ENCODE data around the gene COA3. TPM values are rescaled to one million over a fixed set of nuclear protein-coding genes. Genes with fewer than 3 reads are reported as not detected.

Gene COA3
- total RNA-seq, 4 donors from 2014 or later: 46.4 to 94.4 (median 80.3) TPM

DNA sequence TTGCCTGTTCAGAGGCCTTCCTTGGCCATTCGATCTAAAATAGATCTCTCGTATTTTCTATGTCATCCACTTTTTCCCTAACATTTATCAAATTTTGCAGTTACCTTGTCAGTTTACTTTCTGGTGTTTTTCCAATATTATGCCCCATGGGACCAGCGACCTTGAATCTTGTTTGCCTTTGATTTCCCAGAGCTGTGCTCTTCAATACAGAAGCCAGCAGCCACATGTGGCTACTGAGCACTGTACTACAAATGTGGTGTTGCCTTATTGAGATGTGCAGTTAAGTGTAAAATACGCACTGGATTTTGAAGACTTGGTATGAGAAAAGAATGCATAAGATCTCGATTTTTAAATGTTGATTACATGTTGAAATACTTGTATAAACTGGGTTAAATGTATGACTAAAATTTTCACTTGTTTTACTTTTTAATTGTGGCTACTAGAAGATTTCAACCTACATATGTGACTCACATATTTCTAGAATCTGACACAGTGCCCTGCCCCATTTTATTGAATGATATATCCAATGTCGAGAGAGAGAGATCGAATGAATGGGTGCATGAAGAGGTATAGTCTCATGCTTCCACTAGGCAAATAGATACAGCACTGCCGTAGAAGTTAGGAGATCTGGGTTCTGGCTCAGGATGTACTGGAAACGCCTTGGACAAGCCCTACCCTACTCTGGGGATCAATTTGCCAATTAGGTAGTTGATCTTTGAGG, 33.9 kb upstream of the COA3 start:
- peaks cover 9 to 15% of the 10 kb centered on the region in 2 donors for H3K36me3 ChIP-seq
- H3K4me1 ChIP-seq: peaks cover 13 to 15% of the 10 kb centered on the region in 2 donors
- H3K4me3 ChIP-seq (replicated peaks in 1 of 3): peak overlapping the region; percentile 74 to 91 (median 84)
- no peak for DNase-seq
- peak overlapping the region; percentile 57 to 80 (median 73) for H3K27ac ChIP-seq
- intact Hi-C loops (cut with DNase I): no loop called here
- WGBS, 2 donors: 51 to 54% methylated on average over 9 of the region's 9 CpGs
- H3K9me3 ChIP-seq: no peaks in the 10 kb centered on the region
- TF ChIP-seq, protein P1, sequence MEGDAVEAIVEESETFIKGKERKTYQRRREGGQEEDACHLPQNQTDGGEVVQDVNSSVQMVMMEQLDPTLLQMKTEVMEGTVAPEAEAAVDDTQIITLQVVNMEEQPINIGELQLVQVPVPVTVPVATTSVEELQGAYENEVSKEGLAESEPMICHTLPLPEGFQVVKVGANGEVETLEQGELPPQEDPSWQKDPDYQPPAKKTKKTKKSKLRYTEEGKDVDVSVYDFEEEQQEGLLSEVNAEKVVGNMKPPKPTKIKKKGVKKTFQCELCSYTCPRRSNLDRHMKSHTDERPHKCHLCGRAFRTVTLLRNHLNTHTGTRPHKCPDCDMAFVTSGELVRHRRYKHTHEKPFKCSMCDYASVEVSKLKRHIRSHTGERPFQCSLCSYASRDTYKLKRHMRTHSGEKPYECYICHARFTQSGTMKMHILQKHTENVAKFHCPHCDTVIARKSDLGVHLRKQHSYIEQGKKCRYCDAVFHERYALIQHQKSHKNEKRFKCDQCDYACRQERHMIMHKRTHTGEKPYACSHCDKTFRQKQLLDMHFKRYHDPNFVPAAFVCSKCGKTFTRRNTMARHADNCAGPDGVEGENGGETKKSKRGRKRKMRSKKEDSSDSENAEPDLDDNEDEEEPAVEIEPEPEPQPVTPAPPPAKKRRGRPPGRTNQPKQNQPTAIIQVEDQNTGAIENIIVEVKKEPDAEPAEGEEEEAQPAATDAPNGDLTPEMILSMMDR (IDR thresholded peaks at IDR 0.05): no peak
- TF ChIP-seq POLR2A (IDR thresholded peaks at IDR 0.05): no peak
- no peaks in the 10 kb centered on the region for H3K27me3 ChIP-seq

DNA sequence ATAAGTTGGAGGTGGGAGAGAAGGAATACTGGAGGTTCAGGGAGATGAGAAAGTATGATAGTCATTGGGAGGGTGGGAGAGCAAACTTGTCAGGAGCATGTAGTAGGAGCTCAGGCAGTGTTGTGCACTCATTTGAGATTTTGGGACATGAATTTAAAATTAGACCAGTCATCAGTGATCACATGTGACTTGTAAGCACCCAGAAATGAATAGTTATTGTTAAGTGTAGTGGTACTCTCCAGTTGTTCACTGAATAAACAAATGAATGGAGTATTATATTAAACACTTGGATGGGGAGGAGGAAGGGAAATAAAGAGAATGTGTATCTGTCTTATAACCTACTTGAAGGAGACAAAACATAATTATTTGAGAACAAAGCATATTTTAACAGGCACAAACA, 32.5 kb upstream of the COA3 start:
- no peaks in the 10 kb centered on the region for H3K9me3 ChIP-seq
- H3K36me3 ChIP-seq: peaks cover 0 to 6% of the 10 kb centered on the region in 2 donors
- intact Hi-C loops (cut with DNase I): no loop called here
- TF ChIP-seq, protein P1 (IDR thresholded peaks at IDR 0.05): no peak
- no peak for TF ChIP-seq POLR2A (IDR thresholded peaks at IDR 0.05)
- H3K4me1 ChIP-seq: peaks cover 13 to 15% of the 10 kb centered on the region in 2 donors
- no peaks in the 10 kb centered on the region for H3K27me3 ChIP-seq
- H3K4me3 ChIP-seq (replicated peaks in 1 of 3): no peak overlapping the region
- DNase-seq: no peak
- no peak overlapping the region for H3K27ac ChIP-seq

DNA sequence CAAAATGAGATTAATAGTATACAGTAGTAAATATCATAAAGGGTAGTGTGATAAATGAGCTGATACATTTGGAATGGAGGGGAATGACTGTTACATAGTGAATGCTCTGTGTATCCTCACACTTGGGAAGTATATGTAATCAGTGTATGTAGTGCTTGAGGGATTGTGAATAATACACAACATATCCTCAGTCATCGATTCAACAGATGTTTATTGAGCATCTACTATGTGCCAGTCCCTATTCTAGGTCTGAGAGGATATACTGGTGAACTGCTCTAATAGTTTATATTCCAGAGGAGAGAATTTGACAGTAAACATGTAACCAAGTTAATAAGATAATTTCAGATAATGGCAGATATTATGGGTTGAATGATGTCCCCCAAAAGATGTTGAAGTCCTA, 29.0 kb upstream of the COA3 start:
- WGBS, 2 donors: 88 to 90% methylated on average over 1 of the region's 1 CpG
- no peak overlapping the region for H3K27ac ChIP-seq
- intact Hi-C loops (cut with DNase I): loop anchor here (10.0 kb wide), 1 partner anchor 93 kb away; no protein-coding TSS in a partner anchor

DNA sequence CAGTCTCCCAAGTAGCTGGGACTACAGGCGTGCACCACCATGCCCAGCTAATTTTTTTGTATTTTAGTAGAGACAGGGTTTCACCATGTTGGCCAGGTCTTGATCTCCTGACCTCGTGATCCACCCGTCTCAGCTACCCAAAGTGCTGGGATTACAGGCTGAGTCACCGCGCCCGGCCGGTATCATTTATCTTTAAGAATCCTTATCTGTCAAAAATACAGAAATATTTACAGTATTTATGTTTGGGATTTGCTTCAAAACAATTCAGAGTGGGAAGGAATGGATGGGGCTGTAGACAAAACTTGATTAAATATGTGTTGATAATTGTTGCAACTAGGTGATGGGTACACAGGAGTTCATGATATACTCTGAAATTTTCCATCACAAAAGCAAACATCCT, 22.7 kb upstream of the COA3 start:
- Histone ChIP-seq H3K27ac (no peak overlapping the region), H3K9me3 (no peaks in the 10 kb centered on the region), H3K4me1 (peaks cover 4 to 14% of the 10 kb centered on the region in 2 donors), H3K36me3 (peaks cover 33 to 36% of the 10 kb centered on the region in 2 donors), H3K4me3 (replicated peaks in 1 of 3) (no peak overlapping the region), H3K27me3 (no peaks in the 10 kb centered on the region)
- WGBS, 2 donors: 95 to 97% methylated on average over 7 of the region's 7 CpGs
- intact Hi-C loops (cut with DNase I): loop anchor here (10.0 kb wide), 1 partner anchor 86 kb away; no protein-coding TSS in a partner anchor
- no peak for TF ChIP-seq POLR2A (IDR thresholded peaks at IDR 0.05)
- TF ChIP-seq, protein P1 (IDR thresholded peaks at IDR 0.05): no peak
- no peak for DNase-seq

More for the DNA sequence above, 29.0 kb upstream of the COA3 start:
- DNase-seq: no peak
- no peaks in the 10 kb centered on the region for H3K9me3 ChIP-seq
- no peak overlapping the region for H3K4me3 ChIP-seq (replicated peaks in 1 of 3)
- TF ChIP-seq, protein P1 (IDR thresholded peaks at IDR 0.05): no peak
- no peak for TF ChIP-seq POLR2A (IDR thresholded peaks at IDR 0.05)
- no peaks in the 10 kb centered on the region for H3K27me3 ChIP-seq
- H3K4me1 ChIP-seq: peaks cover 8 to 19% of the 10 kb centered on the region in 2 donors
- H3K36me3 ChIP-seq: no peaks in the 10 kb centered on the region

DNA sequence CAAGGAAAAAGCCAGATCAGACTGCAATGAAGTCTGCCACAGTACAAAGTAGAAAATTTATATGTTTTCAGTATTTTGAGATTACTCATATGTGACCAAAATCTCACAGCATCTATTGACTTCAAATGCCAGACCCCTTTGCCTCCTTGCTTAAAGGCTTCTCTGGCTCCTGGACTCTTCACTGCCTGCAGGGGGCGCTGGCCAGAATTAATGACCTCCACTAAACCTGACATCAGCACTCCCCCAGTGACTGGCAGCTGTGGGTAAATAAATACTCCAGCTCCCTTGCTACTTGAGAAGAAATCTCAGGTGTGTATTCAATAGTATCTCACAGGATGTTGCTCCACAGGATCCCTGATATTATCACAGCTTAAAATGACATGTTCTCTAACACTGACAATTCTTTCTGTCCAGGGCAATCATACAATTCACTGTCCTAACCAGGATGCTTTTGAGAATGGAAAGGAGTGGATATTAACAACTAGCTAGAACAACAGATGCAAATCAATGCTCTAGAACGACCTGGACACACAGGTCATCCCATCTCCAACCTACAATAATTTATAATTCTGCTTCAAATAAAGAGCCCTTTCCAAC, 21.5 kb upstream of the COA3 start:
- no peak overlapping the region for H3K4me3 ChIP-seq (replicated peaks in 1 of 3)
- H3K4me1 ChIP-seq: peaks cover 4 to 18% of the 10 kb centered on the region in 2 donors
- WGBS, 2 donors: 24 to 32% methylated on average over 2 of the region's 2 CpGs
- intact Hi-C loops (cut with DNase I): loop anchor here (10.0 kb wide), 1 partner anchor 85 kb away; no protein-coding TSS in a partner anchor
- no peak overlapping the region for H3K27ac ChIP-seq
- H3K9me3 ChIP-seq: no peaks in the 10 kb centered on the region
- no peaks in the 10 kb centered on the region for H3K27me3 ChIP-seq
- DNase-seq: peak; percentile 35 to 39
- peaks cover 41 to 45% of the 10 kb centered on the region in 2 donors for H3K36me3 ChIP-seq
- no peak for TF ChIP-seq POLR2A (IDR thresholded peaks at IDR 0.05)
- TF ChIP-seq, protein P1 (IDR thresholded peaks at IDR 0.05): peak; percentile 11 to 54 (median 32)
